NT2/D1 (cell line): ENCODE data around the gene CLCN5.

Experiments used
- SUZ12 ChIP-seq: IDR thresholded peaks from 2 replicates; pipeline ENCODE4 v1.6.1; 2011; ENCODE audit not compliant: insufficient read length, insufficient read depth; ENCODE audit errors: extremely low read depth
- YY1 ChIP-seq: IDR thresholded peaks from 2 replicates; pipeline ENCODE4 v1.6.1; 2011; ENCODE audit not compliant: insufficient read length, insufficient read depth
- ZNF274 ChIP-seq: IDR thresholded peaks from 2 replicates; pipeline ENCODE4 v1.6.1; 2011; ENCODE audit warnings: mild to moderate bottlenecking, low read depth, low read length

- TF ChIP-seq YY1, result no peak
- no peak for TF ChIP-seq ZNF274
- TF ChIP-seq SUZ12, result no peak
Observed at GRCh38 chrX:50045823-50046222, 123.4 kb downstream of the CLCN5 start.
